ENCODE measurements around the gene IQSEC3. TPM values are rescaled to one million over a fixed set of nuclear protein-coding genes. Genes with fewer than 3 reads are reported as not detected.
A peak's percentile ranks its signal among the peaks of the same experiment; 100 is the strongest.
"Not testable (repeated sequence)": the region's sequence is repeated elsewhere in the genome, so short reads cannot be mapped to it uniquely, and the experiment has no call there.

IQSEC3 gene
- total RNA-seq, 1 experiment from 2014 or later, result 0.55 TPM

DNA sequence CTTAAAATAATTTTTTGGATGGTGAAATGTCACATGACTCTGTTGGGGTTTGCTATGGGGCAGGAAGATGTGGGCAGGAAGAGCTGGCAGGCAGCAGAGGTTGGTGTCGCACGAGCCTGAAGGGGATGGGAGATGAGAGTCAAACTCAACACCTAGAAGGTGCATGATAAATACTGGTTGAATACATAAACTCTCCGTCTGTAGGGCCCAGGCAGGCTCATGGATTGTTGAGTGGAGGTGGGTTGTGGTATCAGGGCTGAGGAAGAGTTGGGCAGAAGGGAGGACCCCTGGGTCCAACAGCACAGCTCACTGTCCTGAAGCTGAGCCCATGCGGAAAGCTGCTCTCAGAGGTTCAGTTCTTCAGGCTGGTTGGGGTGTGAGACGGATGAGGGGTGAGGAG is 9.0 kb downstream of the IQSEC3 start:
- not testable (repeated sequence) for H3K4ac ChIP-seq (ENCODE audit: low read depth, low read length); DNase-seq

DNA sequence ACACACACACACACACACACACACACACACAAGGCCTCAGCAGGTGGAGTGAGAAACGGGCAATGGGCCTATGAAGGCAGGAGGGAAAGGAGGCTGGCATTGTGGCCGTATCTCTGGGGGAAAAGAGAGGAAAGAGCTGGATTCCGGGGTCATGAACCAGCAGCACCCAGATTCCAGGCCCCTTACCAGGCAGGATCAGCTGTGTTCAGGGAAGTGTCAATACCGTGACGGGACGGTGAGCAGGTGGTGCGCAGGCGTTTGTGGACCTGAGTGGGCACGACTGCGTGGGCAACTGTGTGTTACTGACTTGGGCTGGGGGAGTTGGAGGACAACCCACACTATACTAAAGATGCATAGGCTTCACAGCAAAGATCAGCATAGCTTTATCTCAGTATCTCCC is 9.5 kb downstream of the IQSEC3 start:
- H3K4me1 ChIP-seq (ENCODE audit: insufficient read depth, low read length); H3K79me1 ChIP-seq (ENCODE audit: insufficient read depth, low read depth, low read length, poor library complexity, severe bottlenecking); H2BK120ac ChIP-seq (ENCODE audit: low read depth, low read length, poor library complexity, severe bottlenecking); H3K14ac ChIP-seq (ENCODE audit: insufficient read depth, low read length); H3K23me2 ChIP-seq (ENCODE audit: insufficient read length, low read depth, low read length, poor library complexity, severe bottlenecking); H3K18ac ChIP-seq (ENCODE audit: insufficient read length, low read depth, low read length); H4K5ac ChIP-seq (ENCODE audit: insufficient read length, low read depth, low read length); H3K9ac ChIP-seq (ENCODE audit: extremely low read depth, insufficient read length, low read length); H3K9me3 ChIP-seq (ENCODE audit: control insufficient read depth, low read depth, low read length); H2BK15ac ChIP-seq (ENCODE audit: low read depth, low read length); H3K9me3 Mint-ChIP-seq; H3K23ac ChIP-seq (ENCODE audit: insufficient read length, low read depth, low read length); H2BK12ac ChIP-seq (ENCODE audit: insufficient read length, low read depth, low read length); H2BK5ac ChIP-seq (ENCODE audit: insufficient read length, low read length); H3T11ph ChIP-seq (ENCODE audit: low read length); H2AK5ac ChIP-seq (ENCODE audit: insufficient read length, low read length); H3K27me3 ChIP-seq (ENCODE audit: insufficient read depth, low read length); H3K79me2 ChIP-seq (ENCODE audit: insufficient read depth, low read length); H4K20me1 ChIP-seq (ENCODE audit: control insufficient read depth, insufficient read depth, insufficient read length); H3K4me3 Mint-ChIP-seq; H3K4ac ChIP-seq (ENCODE audit: low read depth, low read length); H3K36me3 Mint-ChIP-seq (ENCODE audit: insufficient read depth in 1 of 3, low read depth in 3 of 3); H2BK20ac ChIP-seq (ENCODE audit: low read depth, low read length, poor library complexity, severe bottlenecking); H3K4me2 ChIP-seq (ENCODE audit: insufficient read depth, insufficient read length, low read length); H4K91ac ChIP-seq (ENCODE audit: insufficient read length, low read depth, low read length); H2AFZ ChIP-seq (ENCODE audit: low read length); H3K27ac ChIP-seq (ENCODE audit: insufficient read length, low read depth, low read length); H3K27ac Mint-ChIP-seq; H4K8ac ChIP-seq (replicated peaks; ENCODE audit: insufficient read length, low read depth, low read length); H3K56ac ChIP-seq (ENCODE audit: insufficient read length, low read depth, low read length): not testable (repeated sequence)
- DNase-seq, result peak; percentile 24
- Mint-ChIP-seq H3K4me1 (peaks cover 9 to 14% of the 10 kb centered on the region in 2 experiments; a peak in 3 of 4 replicates), H3K27me3 (ENCODE audit: low read depth) (peaks cover 64% of the 10 kb centered on the region)
- WGBS (ENCODE audit: extremely low coverage, insufficient read length, low lambda C conversion rate), result no CpG with 5 or more reads among the region's 10 CpGs

More for the DNA sequence above, 9.0 kb downstream of the IQSEC3 start:
- H3T11ph ChIP-seq (ENCODE audit: low read length); H2BK12ac ChIP-seq (ENCODE audit: insufficient read length, low read depth, low read length); H3K4me2 ChIP-seq (ENCODE audit: insufficient read depth, insufficient read length, low read length); H4K20me1 ChIP-seq (ENCODE audit: control insufficient read depth, insufficient read depth, insufficient read length); H3K36me3 Mint-ChIP-seq (ENCODE audit: insufficient read depth in 1 of 3, low read depth in 3 of 3); H2AFZ ChIP-seq (ENCODE audit: low read length); H3K79me2 ChIP-seq (ENCODE audit: insufficient read depth, low read length); H3K9ac ChIP-seq (ENCODE audit: extremely low read depth, insufficient read length, low read length); H2BK15ac ChIP-seq (ENCODE audit: low read depth, low read length); H2AK5ac ChIP-seq (ENCODE audit: insufficient read length, low read length); H3K23me2 ChIP-seq (ENCODE audit: insufficient read length, low read depth, low read length, poor library complexity, severe bottlenecking); H2BK20ac ChIP-seq (ENCODE audit: low read depth, low read length, poor library complexity, severe bottlenecking); H3K14ac ChIP-seq (ENCODE audit: insufficient read depth, low read length); H3K9me3 Mint-ChIP-seq; H3K9me3 ChIP-seq (ENCODE audit: control insufficient read depth, low read depth, low read length); H3K27me3 ChIP-seq (ENCODE audit: insufficient read depth, low read length); H3K23ac ChIP-seq (ENCODE audit: insufficient read length, low read depth, low read length); H3K27ac Mint-ChIP-seq; H3K4me1 ChIP-seq (ENCODE audit: insufficient read depth, low read length); H4K91ac ChIP-seq (ENCODE audit: insufficient read length, low read depth, low read length); H3K18ac ChIP-seq (ENCODE audit: insufficient read length, low read depth, low read length); H2BK120ac ChIP-seq (ENCODE audit: low read depth, low read length, poor library complexity, severe bottlenecking); H3K27ac ChIP-seq (ENCODE audit: insufficient read length, low read depth, low read length); H2BK5ac ChIP-seq (ENCODE audit: insufficient read length, low read length); H4K8ac ChIP-seq (replicated peaks; ENCODE audit: insufficient read length, low read depth, low read length); H3K79me1 ChIP-seq (ENCODE audit: insufficient read depth, low read depth, low read length, poor library complexity, severe bottlenecking); H4K5ac ChIP-seq (ENCODE audit: insufficient read length, low read depth, low read length); H3K56ac ChIP-seq (ENCODE audit: insufficient read length, low read depth, low read length); H3K4me3 Mint-ChIP-seq: not testable (repeated sequence)
- Mint-ChIP-seq H3K27me3 (ENCODE audit: low read depth) (peaks cover 65% of the 10 kb centered on the region), H3K4me1 (peaks cover 9 to 11% of the 10 kb centered on the region in 2 experiments; a peak in 3 of 4 replicates)
- no CpG with 5 or more reads among the region's 5 CpGs for WGBS (ENCODE audit: extremely low coverage, insufficient read length, low lambda C conversion rate)

All from H9 (cell line).